ENCODE results near the gene HMCN1.

- TF ChIP-seq CTCF (IDR thresholded peaks at IDR 0.05) (no peak), POLR2A (IDR thresholded peaks at IDR 0.05) (no peak), POLR2AphosphoS5 (IDR thresholded peaks at IDR 0.05) (no peak)
Measured at GRCh38 chr1:185745165-185745564, 11.0 kb downstream of the HMCN1 start.

Measured in stomach (tissue), 4 donors.